Lung (tissue), 12 donors: Measurements from ENCODE around the gene IQCH. TPM values are rescaled to one million over a fixed set of nuclear protein-coding genes. Genes with fewer than 3 reads are reported as not detected.
"Not testable (repeated sequence)": the region's sequence is repeated elsewhere in the genome, so short reads cannot be mapped to it uniquely, and the experiment has no call there.

Experiments used
- ATAC-seq: fragments of 200-7000 bp; cut with Tn5 transposase; one replicate; pipeline ENCODE4 v1.9.1; 2020; ENCODE audit warnings: moderate number of reproducible peaks; ENCODE audit not compliant: insufficient read depth, low FRiP score
- DNase-seq, 3 donors: peaks; one replicate each; pipeline ENCODE4 v3.0.0-alpha.2; 2013 to 2017
- H3K27ac ChIP-seq, 2 donors: one replicate each; pipeline ENCODE4 v1.5.1; 2013; ENCODE audit warnings: mild to moderate bottlenecking in 2 of 2, moderate library complexity in 2 of 2, control low read depth in 1 of 2, inconsistent platforms in 1 of 2, low read depth in 1 of 2, low read length in 1 of 2
- H3K27me3 ChIP-seq, 3 donors: one replicate each; pipeline ENCODE4 v1.5.1; 2013; ENCODE audit warnings: low read length in 2 of 3; ENCODE audit not compliant: control insufficient read depth in 3 of 3, insufficient read depth in 3 of 3
- H3K36me3 ChIP-seq, 4 donors: one replicate each; pipeline ENCODE4 v1.5.1; 2013; ENCODE audit warnings: low read length in 4 of 4, mild to moderate bottlenecking in 1 of 4, moderate library complexity in 1 of 4; ENCODE audit not compliant: control insufficient read depth in 4 of 4, insufficient read depth in 4 of 4
- H3K4me1 ChIP-seq, 5 donors: one replicate each; pipeline ENCODE4 v1.5.1; 2013; ENCODE audit warnings: low read length in 5 of 5, mild to moderate bottlenecking in 2 of 5, moderate library complexity in 1 of 5; ENCODE audit not compliant: control insufficient read depth in 5 of 5, insufficient read depth in 5 of 5
- H3K4me3 ChIP-seq: one replicate; pipeline ENCODE4 v1.5.1; 2013; ENCODE audit warnings: mild to moderate bottlenecking, control low read depth, moderate library complexity
- H3K9ac ChIP-seq, 2 donors: one replicate each; pipeline ENCODE4 v1.5.1; 2013; ENCODE audit warnings: low read length in 2 of 2, control low read depth in 1 of 2; ENCODE audit not compliant: insufficient read depth in 1 of 2
- H3K9me3 ChIP-seq, 4 donors: one replicate each; pipeline ENCODE4 v1.5.1; 2013; ENCODE audit warnings: low read length in 3 of 4, mild to moderate bottlenecking in 1 of 4, moderate library complexity in 1 of 4; ENCODE audit not compliant: control insufficient read depth in 4 of 4, insufficient read depth in 3 of 4
- CTCF ChIP-seq: IDR thresholded peaks from 2 replicates; pipeline ENCODE4 v1.5.1; 2012; ENCODE audit warnings: mild to moderate bottlenecking; ENCODE audit errors: control extremely low read depth, extremely low read depth
- WGBS, 2 donors: extraction: QIAGEN DNeasy Blood & Tissue Kit; methylation state at CpG; one replicate each; pipeline ENCODE4 v1.1.7; 2013; 5-methylcytosine and 5-hydroxymethylcytosine counted together
- polyA plus RNA-seq, 2 donors: library from polyadenylated mRNA; stranded (reverse); fragments of 200-250 nt; gene quantifications; one replicate each; pipeline ENCODE4 v1.2.1, GENCODE V29; 2013
- total RNA-seq, 2 donors: library from RNA; depleted of rRNA in 1 of 2; stranded (reverse); fragments of >200 nt in 1 of 2; gene quantifications; one replicate each; pipeline ENCODE4 v1.2.1, GENCODE V29; 2014 to 2021
- donor health status: control.
- donor health status: control.
- donor health status: Bipolar disorder and iron deficiency.
- donor health status: healthy.
- donor health status: DM: yes; HTN: yes; CAD: no.

Gene IQCH
- total and polyA plus RNA-seq, 4 donors: 1.1 to 10.5 (median 4.5) TPM

- no peak for ATAC-seq
Observed at GRCh38 chr15:67241132-67241855, 13.3 kb upstream of the IQCH start.

GRCh38 chr15:67242708-67243111 is 11.9 kb upstream of the IQCH start:
- Histone ChIP-seq H3K27ac (no peak overlapping the region), H3K4me1 (peaks cover 0 to 9% (median 0%) of the 10 kb centered on the region in 5 donors), H3K9me3 (peaks cover 0 to 3% (median 0%) of the 10 kb centered on the region in 4 donors), H3K27me3 (no peaks in the 10 kb centered on the region), H3K36me3 (peaks cover 0 to 5% (median 0%) of the 10 kb centered on the region in 4 donors), H3K9ac (no peak overlapping the region), H3K4me3 (no peak overlapping the region)
- no peak for ATAC-seq
- 36 to 37% methylated on average over 3 of the region's 3 CpGs for WGBS, 2 donors
- DNase-seq: peak in 1 of 3 donors; percentile 13
- no peak for TF ChIP-seq CTCF

More at GRCh38 chr15:67241132-67241855, 13.3 kb upstream of the IQCH start:
- H3K4me3 ChIP-seq: no peak overlapping the region
- peaks cover 0 to 3% (median 0%) of the 10 kb centered on the region in 4 donors for H3K9me3 ChIP-seq
- peaks cover 0 to 9% (median 0%) of the 10 kb centered on the region in 5 donors for H3K4me1 ChIP-seq
- no peak for DNase-seq
- H3K36me3 ChIP-seq: peaks cover 0 to 3% (median 0%) of the 10 kb centered on the region in 4 donors
- 77 to 85% methylated on average over 4 of the region's 4 CpGs for WGBS, 2 donors
- no peak overlapping the region for H3K9ac ChIP-seq
- H3K27me3 ChIP-seq: no peaks in the 10 kb centered on the region
- no peak for TF ChIP-seq CTCF
- no peak overlapping the region for H3K27ac ChIP-seq

GRCh38 chr15:67244971-67245478 is 9.6 kb upstream of the IQCH start:
- no peak for TF ChIP-seq CTCF
- Histone ChIP-seq H3K36me3 (peaks cover 0 to 5% (median 0%) of the 10 kb centered on the region in 4 donors), H3K9ac (no peak overlapping the region), H3K27me3 (no peaks in the 10 kb centered on the region), H3K4me1 (peaks cover 0 to 9% (median 0%) of the 10 kb centered on the region in 5 donors), H3K4me3 (no peak overlapping the region), H3K27ac (no peak overlapping the region), H3K9me3 (peaks cover 0 to 3% (median 0%) of the 10 kb centered on the region in 4 donors)
- WGBS, 2 donors: 95 to 97% methylated on average over 3 of the region's 3 CpGs
- no peak for DNase-seq
- no peak for ATAC-seq

GRCh38 chr15:67246606-67247005 is 8.0 kb upstream of the IQCH start:
- H3K36me3 ChIP-seq, H3K27me3 ChIP-seq, ATAC-seq, H3K4me3 ChIP-seq, H3K27ac ChIP-seq, DNase-seq, H3K9me3 ChIP-seq, H3K9ac ChIP-seq, H3K4me1 ChIP-seq: not testable (repeated sequence)
- WGBS, 2 donors: 97 to 99% methylated on average over 5 of the region's 5 CpGs
